Heart left ventricle (tissue), 13 donors: Measurements from ENCODE around the gene RNF150.

Experiments used
- CTCF ChIP-seq, 12 donors: fragments of 200-600 bp; sonication (generic) in 4 of 12; IDR thresholded peaks; one replicate each; pipeline versions ENCODE4 v1.5.0 to v1.8.0; 2018 to 2022; ENCODE audit warnings: antibody characterized with exemption in 12 of 12, mild to moderate bottlenecking in 5 of 12
- POLR2A ChIP-seq, 2 donors: fragments of 450-650 bp; IDR thresholded peaks; one replicate each; pipeline ENCODE4 v1.6.1; 2017; ENCODE audit warnings: antibody characterized with exemption in 2 of 2, mild to moderate bottlenecking in 2 of 2, moderate library complexity in 2 of 2
- donor health status: ischemic (EF 13 %, LVEDD 7.1; RV severe dilation, severe dysfunction).
- donor health status: DM: no; HTN: yes; CAD: no.
- donor health status: DM: no; HTN: no; CAD: no.
- donor health status: ischemic (EF 25% LVEDD 6.9; RV normal size, moderate dysfunction).
- donor health status: ischemic (EF 25% LVEDD 5.7; RV mildly dilated, moderate dysfunction).
- donor health status: ischemic (EF 35%, LVEDD 5.7; RV mildly dilated, moderate dysfunction).
- donor health status: nonischemic (EF 11% LVEDD 7.7; RV severe dilation, severe dysfunction).
- donor health status: DM: yes; HTN: yes; CAD: no.
- donor health status: PGD.
- donor health status: ischemic (EF 29% LVEDD 5.4; RV normal size, mild dysfunction).
- donor health status: nonischemic (EF 23%, LVEDD 6.1; RV moderate dilation, normal function).

- no peak for TF ChIP-seq CTCF (IDR thresholded peaks at IDR 0.05)
- TF ChIP-seq POLR2A (IDR thresholded peaks at IDR 0.05): no peak
These were observed 130.1 kb downstream of the RNF150 start for GRCh38 chr4:141003193-141003592.
